ENCODE measurements around the gene APBB1IP. TPM values are rescaled to one million over a fixed set of nuclear protein-coding genes. Genes with fewer than 3 reads are reported as not detected.

Gene APBB1IP
- total RNA-seq, 2 experiments from 2014 or later: 75.9 to 76.0 TPM

DNA sequence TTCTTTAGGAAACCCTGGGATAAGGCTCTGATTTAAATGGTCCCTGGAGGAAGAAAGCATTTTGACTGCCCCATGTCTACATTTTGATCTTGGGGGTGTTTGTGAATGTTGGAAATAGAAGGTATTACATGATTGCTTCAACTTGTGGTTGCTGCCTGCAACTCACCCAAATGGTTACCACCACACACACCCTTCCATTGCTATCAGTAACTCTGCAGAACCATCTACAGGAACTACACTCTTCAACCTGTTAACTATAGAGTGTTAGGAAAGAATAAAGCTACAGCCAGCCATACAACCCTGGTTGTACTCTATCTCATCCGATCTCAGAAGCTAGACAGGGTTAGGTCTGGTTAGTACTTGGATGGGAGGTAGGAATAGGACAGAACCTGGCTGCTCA is 71.2 kb downstream of the APBB1IP start:
- Mint-ChIP-seq H3K27me3 (ENCODE audit: low read depth) (no peaks in the 10 kb centered on the region), H3K27ac (no peak overlapping the region)
- ATAC-seq: no peak

DNA sequence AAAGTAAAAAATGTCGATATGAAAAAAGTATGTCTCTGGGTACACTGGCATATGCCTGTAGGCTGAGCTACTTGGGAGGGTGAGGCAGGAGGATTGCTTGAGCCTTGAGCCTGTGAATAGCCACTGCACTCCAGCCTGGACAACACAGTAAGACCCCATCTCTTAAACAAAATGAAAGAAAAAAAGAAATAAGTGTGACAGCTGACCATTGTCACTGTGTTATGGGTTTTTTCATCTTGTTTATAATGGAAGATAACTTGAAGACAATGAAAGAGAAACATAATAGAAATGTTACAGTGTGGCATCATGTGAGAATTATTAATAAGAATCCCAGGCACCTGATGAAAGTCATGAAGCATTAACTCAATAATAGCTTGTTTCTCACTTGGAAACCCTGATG is 75.0 kb downstream of the APBB1IP start:
- Mint-ChIP-seq H3K9me3 (ENCODE audit: insufficient read depth) (no peaks in the 10 kb centered on the region), H3K27ac (no peak overlapping the region), H3K4me3 (no peak overlapping the region), H3K4me1 (ENCODE audit: low read depth) (no peaks in the 10 kb centered on the region), H3K36me3 (ENCODE audit: low read depth) (peaks cover 82% of the 10 kb centered on the region), H3K27me3 (ENCODE audit: low read depth) (no peaks in the 10 kb centered on the region)
- CTCF ChIA-PET: no interaction called here
- no peak for ATAC-seq
- POLR2A ChIA-PET: no interaction called here
- no peak for DNase-seq

More for the DNA sequence above, 71.2 kb downstream of the APBB1IP start:
- H3K9me3 Mint-ChIP-seq (ENCODE audit: insufficient read depth): no peaks in the 10 kb centered on the region
- no peak for DNase-seq
- CTCF ChIA-PET: no interaction called here
- H3K4me1 Mint-ChIP-seq (ENCODE audit: low read depth): no peaks in the 10 kb centered on the region
- H3K36me3 Mint-ChIP-seq (ENCODE audit: low read depth): peaks cover 83% of the 10 kb centered on the region
- POLR2A ChIA-PET: no interaction called here
- H3K4me3 Mint-ChIP-seq: no peak overlapping the region

DNA sequence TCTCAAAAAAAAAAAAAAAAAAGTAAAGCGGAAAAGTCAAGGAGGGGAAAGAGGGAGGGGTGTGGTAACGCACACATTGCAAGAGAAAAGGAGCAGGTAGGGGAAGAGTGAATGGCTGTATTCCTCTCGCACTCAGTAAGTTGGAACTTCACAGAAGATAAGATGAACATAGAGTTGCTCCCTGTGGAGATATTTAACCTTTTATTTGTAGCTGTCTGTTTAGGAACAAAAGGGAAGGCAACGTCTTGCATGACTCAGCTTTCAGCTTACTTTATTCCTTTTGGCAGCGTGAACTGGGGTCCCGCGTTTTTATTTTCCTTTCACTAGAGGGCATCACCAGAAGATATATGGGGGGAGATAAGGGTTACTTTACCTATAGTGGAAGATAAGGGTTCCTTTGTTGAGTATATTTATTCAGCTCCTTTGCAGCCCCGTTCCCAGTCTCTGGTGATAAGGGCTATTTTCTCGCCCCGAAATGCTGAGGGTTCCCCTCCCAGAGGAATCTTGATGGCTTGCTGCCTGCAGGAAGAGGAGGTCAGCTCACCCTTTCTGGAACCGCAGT is 78.5 kb downstream of the APBB1IP start:
- DNase-seq: no peak
- Mint-ChIP-seq H3K27ac (no peak overlapping the region), H3K27me3 (ENCODE audit: low read depth) (no peaks in the 10 kb centered on the region), H3K9me3 (ENCODE audit: insufficient read depth) (peaks cover 10% of the 10 kb centered on the region), H3K4me3 (no peak overlapping the region), H3K4me1 (ENCODE audit: low read depth) (peaks cover 5% of the 10 kb centered on the region), H3K36me3 (ENCODE audit: low read depth) (peaks cover 86% of the 10 kb centered on the region)
- POLR2A ChIA-PET: no interaction called here
- no peak for ATAC-seq
- CTCF ChIA-PET: no interaction called here

DNA sequence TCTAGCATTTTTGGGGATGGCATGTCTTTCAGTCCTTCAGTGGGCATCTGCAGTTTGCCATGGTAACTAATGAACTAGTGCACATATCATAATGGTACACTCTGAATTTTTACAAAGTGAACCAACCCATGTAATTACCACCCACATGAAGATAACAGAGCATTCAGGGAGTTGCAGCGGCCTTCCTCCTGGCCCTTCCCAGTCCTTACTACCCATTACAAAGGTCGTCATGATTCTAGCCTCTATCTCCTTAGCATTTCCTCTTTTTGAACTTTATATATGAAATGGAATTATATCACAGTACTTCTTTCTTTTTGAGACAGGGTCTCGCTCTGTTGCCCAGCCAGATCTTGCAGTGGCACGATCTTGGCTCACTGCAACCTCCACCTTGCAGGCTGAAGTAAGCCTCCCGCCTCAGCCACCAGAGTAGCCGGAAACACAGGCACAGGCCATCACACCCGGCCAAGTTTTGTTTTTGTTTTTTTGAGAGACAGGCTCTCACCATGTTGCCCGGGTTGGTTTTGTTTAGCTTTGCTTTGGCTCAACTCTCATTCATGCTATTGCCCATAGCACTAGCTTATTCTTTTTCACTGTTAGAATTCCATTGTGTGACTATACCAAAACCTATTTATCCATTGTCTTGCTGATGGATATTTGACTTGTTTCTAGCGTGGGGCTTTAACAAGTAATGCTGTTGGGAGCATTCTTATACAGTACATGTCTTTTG is 79.2 kb downstream of the APBB1IP start:
- peaks cover 86% of the 10 kb centered on the region for H3K36me3 Mint-ChIP-seq (ENCODE audit: low read depth)
- POLR2A ChIA-PET: no interaction called here

DNA sequence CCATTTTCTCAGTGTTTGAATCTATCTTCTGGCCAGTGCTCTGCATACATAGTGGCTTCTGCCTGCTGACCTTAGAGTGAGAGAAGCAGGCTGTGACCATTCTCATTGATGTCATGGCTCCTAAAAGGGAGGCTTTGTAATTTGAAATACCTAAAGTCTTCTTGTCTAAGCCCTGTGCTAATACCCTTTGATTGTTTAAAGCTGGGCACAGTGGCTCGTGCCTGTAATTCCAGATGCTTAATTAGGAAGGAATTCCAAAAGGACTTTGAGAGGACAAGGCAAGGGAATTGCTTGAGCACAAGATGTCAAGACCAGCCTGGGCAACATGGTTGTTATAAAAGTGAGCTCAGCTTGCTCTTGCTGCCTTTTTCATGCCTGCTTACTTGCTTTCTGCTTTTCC is 81.7 kb downstream of the APBB1IP start:
- POLR2A ChIA-PET: no interaction called here
- DNase-seq (no peak), ATAC-seq (no peak)
- peaks cover 10% of the 10 kb centered on the region for H3K9me3 Mint-ChIP-seq (ENCODE audit: insufficient read depth)
- no peak overlapping the region for H3K4me3 Mint-ChIP-seq
- H3K36me3 Mint-ChIP-seq (ENCODE audit: low read depth): peaks cover 82% of the 10 kb centered on the region
- no peaks in the 10 kb centered on the region for H3K27me3 Mint-ChIP-seq (ENCODE audit: low read depth)
- CTCF ChIA-PET: interaction anchor here (1.1 kb wide), 1 partner anchor 16 kb away, joined by 5 read pairs; no protein-coding TSS in a partner anchor
- peaks cover 15% of the 10 kb centered on the region for H3K4me1 Mint-ChIP-seq (ENCODE audit: low read depth)
- H3K27ac Mint-ChIP-seq: no peak overlapping the region

More for the DNA sequence above, 79.2 kb downstream of the APBB1IP start:
- no peak for DNase-seq
- CTCF ChIA-PET: interaction anchor here (0.6 to 1.6 kb wide), 2 partner anchors 47 to 105 kb away, joined by 3 read pairs; no protein-coding TSS in a partner anchor
- Mint-ChIP-seq H3K4me3 (no peak overlapping the region), H3K27ac (no peak overlapping the region), H3K27me3 (ENCODE audit: low read depth) (no peaks in the 10 kb centered on the region), H3K4me1 (ENCODE audit: low read depth) (peaks cover 5% of the 10 kb centered on the region), H3K9me3 (ENCODE audit: insufficient read depth) (peaks cover 10% of the 10 kb centered on the region)
- ATAC-seq: no peak

DNA sequence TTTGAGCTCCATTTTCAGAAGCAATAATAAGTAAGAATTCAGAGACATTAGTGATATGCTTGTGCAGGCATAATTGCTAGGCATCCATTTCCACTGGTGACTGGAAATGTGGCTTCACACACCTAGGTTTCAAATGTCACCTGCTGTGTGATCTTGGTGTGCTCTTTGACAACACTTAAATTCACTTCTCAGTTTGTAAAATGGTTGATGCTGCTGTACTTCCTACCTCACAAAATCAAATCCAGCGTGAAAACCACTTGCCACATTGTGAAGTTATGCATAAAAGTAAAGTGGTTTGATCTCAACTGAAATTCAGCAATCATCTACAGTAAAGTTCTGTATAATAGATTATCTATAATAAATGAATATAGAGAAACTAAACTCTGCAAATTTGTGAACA is 82.4 kb downstream of the APBB1IP start:
- peaks cover 10% of the 10 kb centered on the region for H3K9me3 Mint-ChIP-seq (ENCODE audit: insufficient read depth)
- ChIA-PET POLR2A (no interaction called here), CTCF (interaction anchor here (1.1 kb wide), 1 partner anchor 17 kb away, joined by 5 read pairs; no protein-coding TSS in a partner anchor)
- H3K4me3 Mint-ChIP-seq: no peak overlapping the region
- H3K27ac Mint-ChIP-seq: no peak overlapping the region
- H3K36me3 Mint-ChIP-seq (ENCODE audit: low read depth): peaks cover 81% of the 10 kb centered on the region
- H3K4me1 Mint-ChIP-seq (ENCODE audit: low read depth): peaks cover 20% of the 10 kb centered on the region
- H3K27me3 Mint-ChIP-seq (ENCODE audit: low read depth): no peaks in the 10 kb centered on the region
- ATAC-seq (no peak), DNase-seq (no peak)

DNA sequence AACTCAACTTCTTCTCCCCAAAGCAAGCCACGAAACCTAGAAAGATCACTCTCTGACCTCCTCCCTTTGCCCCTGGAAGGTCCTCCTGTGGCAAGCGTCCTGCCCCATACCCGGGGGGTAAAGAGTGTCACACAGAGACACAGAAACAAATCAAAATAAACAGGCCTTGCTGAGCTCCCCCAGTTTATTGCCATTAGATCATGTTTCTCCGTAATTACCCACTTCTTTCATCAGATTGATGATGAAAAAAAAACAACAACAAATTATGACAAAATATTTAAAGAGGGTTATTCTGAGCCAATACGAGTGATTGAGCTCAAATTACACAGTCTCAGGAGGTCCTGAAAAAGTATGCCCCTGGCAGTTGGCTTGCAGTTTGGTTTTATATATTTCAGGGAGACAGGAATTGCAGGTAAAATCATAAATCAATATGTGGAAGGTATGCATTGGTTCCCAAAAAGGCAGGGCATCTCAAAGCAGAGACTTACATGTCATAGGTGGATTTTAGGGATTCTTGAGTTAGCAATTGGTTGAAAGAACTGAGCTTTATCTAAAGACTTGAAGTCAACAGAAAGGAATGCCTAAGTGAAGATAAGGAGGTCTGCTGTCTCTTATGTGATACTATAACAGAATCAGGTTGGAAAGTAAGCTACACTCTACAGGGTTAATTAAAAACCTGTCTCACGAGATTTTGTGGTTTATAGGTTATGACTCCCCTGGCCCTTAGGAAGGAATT is 86.2 kb downstream of the APBB1IP start:
- CTCF ChIA-PET: interaction anchor here (0.8 to 1.7 kb wide), 3 partner anchors 8 to 189 kb away, joined by 3 to 4 read pairs (median 3); no protein-coding TSS in a partner anchor
- ATAC-seq: no peak
- no peak for DNase-seq
- peaks cover 73% of the 10 kb centered on the region for H3K36me3 Mint-ChIP-seq (ENCODE audit: low read depth)
- H3K9me3 Mint-ChIP-seq (ENCODE audit: insufficient read depth): peaks cover 5% of the 10 kb centered on the region
- H3K4me1 Mint-ChIP-seq (ENCODE audit: low read depth): peaks cover 22% of the 10 kb centered on the region
- H3K4me3 Mint-ChIP-seq: no peak overlapping the region
- H3K27me3 Mint-ChIP-seq (ENCODE audit: low read depth): no peaks in the 10 kb centered on the region
- peak overlapping the region; percentile 18 for H3K27ac Mint-ChIP-seq
- POLR2A ChIA-PET: no interaction called here

DNA sequence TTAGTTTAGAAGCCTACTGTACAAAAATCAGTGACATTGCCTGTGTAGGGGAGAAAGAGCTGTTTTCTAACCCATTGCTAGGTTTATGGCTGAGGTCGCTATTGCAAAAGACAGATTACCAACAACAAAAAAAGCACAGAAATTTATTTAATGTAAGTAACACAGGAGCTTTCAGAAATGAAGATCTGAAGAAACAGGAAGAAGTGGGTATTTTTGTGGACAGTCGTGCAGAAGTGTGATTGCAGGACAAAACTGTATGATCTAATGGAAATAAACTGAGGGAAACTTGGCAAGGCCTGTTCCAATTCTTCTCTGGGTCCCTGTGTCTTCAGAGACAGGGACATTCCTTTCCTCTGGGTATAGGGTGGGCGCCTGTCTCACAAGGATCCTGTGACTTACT is 87.4 kb downstream of the APBB1IP start:
- ChIA-PET POLR2A (no interaction called here), CTCF (no interaction called here)
- Mint-ChIP-seq H3K4me3 (no peak overlapping the region), H3K9me3 (ENCODE audit: insufficient read depth) (no peaks in the 10 kb centered on the region), H3K27ac (peak overlapping the region; percentile 17), H3K27me3 (ENCODE audit: low read depth) (no peaks in the 10 kb centered on the region), H3K4me1 (ENCODE audit: low read depth) (peaks cover 19% of the 10 kb centered on the region), H3K36me3 (ENCODE audit: low read depth) (peaks cover 68% of the 10 kb centered on the region)
- ATAC-seq (peak; percentile 39), DNase-seq (no peak)

DNA sequence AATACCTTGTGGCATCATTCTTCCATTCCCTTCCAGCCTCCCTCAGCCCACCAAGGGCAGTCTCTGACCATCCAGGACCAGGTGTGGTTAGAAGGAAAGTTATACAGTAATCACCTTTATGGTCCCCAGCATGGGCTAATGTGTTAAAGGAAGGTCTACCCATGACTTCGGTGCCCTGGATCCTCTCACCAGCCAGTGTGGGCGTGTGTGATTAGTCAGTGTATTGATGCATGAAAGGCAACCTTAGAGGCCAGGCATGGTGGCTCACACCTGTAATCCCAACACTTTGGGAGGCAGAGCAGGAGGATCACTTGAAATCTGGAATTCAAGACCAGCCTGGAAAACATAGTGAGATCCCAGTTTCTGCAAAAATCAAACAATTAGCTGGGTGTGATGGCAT is 88.9 kb downstream of the APBB1IP start:
- H3K9me3 Mint-ChIP-seq (ENCODE audit: insufficient read depth): no peaks in the 10 kb centered on the region
- ChIA-PET POLR2A (no interaction called here), CTCF (no interaction called here)
- H3K27ac Mint-ChIP-seq: no peak overlapping the region
- peaks cover 19% of the 10 kb centered on the region for H3K4me1 Mint-ChIP-seq (ENCODE audit: low read depth)
- H3K36me3 Mint-ChIP-seq (ENCODE audit: low read depth): peaks cover 62% of the 10 kb centered on the region
- ATAC-seq (no peak), DNase-seq (no peak)
- H3K4me3 Mint-ChIP-seq: no peak overlapping the region
- H3K27me3 Mint-ChIP-seq (ENCODE audit: low read depth): no peaks in the 10 kb centered on the region

DNA sequence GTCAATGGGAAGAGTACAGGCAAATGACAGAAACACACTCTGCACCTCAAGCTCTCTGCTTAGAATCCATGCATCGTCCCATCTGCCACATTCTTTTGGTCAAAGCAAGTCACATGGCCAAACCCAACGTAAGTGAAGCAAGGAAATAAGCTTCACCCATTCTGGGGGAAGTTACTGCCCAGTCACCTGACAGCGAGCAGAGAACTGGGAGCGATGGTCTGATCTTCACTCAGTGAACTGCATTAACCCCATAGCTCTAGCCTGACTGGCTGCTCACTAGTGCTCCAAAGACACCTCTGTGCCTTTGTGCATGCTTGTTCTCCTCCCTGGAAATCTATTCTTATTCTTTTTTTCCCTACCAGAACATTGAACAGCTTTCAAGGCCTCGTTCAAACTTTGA is 89.9 kb downstream of the APBB1IP start:
- H3K36me3 Mint-ChIP-seq (ENCODE audit: low read depth): peaks cover 57% of the 10 kb centered on the region
- H3K27me3 Mint-ChIP-seq (ENCODE audit: low read depth): no peaks in the 10 kb centered on the region
- CTCF ChIA-PET: interaction anchor here (1.1 kb wide), 1 partner anchor 98 kb away, joined by 3 read pairs; no protein-coding TSS in a partner anchor
- peaks cover 19% of the 10 kb centered on the region for H3K4me1 Mint-ChIP-seq (ENCODE audit: low read depth)
- H3K9me3 Mint-ChIP-seq (ENCODE audit: insufficient read depth): no peaks in the 10 kb centered on the region
- POLR2A ChIA-PET: no interaction called here
- DNase-seq: no peak
- H3K27ac Mint-ChIP-seq: no peak overlapping the region
- no peak overlapping the region for H3K4me3 Mint-ChIP-seq
- no peak for ATAC-seq

DNA sequence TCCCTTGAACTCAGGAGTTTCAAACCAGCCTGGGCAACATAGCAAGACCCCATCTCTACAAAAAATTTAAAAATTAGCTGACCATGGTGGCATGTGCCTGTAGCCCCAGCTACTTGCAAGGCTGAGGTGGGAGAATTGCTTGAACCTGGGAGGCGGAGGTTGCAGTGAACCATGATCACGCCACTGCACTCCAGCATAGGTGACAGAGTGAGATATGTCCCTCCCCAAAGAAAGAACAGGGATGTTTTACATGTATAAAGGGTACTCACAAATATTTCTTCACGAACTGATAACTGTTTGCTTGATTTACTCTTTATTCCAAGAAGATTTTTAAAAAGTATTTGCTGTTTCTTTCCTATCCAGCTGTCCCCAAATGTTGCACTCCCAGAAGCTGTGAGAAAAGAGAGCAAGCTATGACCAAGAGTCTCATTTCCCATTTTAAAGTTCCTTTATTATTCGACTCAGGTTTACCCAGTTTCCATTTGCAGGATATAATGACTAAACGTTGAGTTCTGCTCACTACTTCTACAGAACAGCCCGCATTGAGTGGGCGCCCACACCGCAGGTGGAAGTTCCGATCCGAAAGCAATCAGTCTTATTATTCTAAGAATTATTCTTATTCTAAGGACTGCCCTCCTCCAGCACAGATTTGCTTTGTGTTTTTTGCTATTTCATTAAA is 90.7 kb downstream of the APBB1IP start:
- POLR2A ChIA-PET: no interaction called here
- no peak overlapping the region for H3K27ac Mint-ChIP-seq
- CTCF ChIA-PET: no interaction called here
- no peaks in the 10 kb centered on the region for H3K9me3 Mint-ChIP-seq (ENCODE audit: insufficient read depth)
- no peaks in the 10 kb centered on the region for H3K27me3 Mint-ChIP-seq (ENCODE audit: low read depth)
- peaks cover 57% of the 10 kb centered on the region for H3K36me3 Mint-ChIP-seq (ENCODE audit: low read depth)
- H3K4me3 Mint-ChIP-seq: no peak overlapping the region
- H3K4me1 Mint-ChIP-seq (ENCODE audit: low read depth): peaks cover 18% of the 10 kb centered on the region
- DNase-seq (no peak), ATAC-seq (no peak)

DNA sequence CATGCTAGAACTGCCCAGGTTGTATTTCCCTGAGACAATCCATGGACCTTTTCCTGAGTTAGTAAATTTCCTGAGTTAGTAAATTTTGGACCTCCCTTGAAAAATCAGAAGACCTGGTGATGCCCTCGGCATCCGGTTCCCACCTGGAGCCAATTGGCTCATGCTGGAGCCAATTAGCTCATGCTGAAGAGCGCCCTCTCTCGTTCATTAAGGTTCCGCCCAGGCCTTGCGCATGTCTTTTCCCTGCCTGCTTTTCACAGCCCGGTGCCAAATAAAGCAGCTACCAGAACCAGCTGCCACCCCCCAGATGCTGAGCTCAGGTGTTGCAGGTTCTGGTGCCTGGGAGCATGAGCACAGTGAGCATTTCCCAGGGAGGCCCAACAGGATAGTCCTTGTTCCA is 96.2 kb downstream of the APBB1IP start:
- Mint-ChIP-seq H3K27ac (no peak overlapping the region), H3K9me3 (ENCODE audit: insufficient read depth) (no peaks in the 10 kb centered on the region), H3K27me3 (ENCODE audit: low read depth) (no peaks in the 10 kb centered on the region), H3K4me1 (ENCODE audit: low read depth) (peaks cover 1% of the 10 kb centered on the region), H3K4me3 (no peak overlapping the region), H3K36me3 (ENCODE audit: low read depth) (peaks cover 42% of the 10 kb centered on the region)
- no peak for DNase-seq
- no peak for ATAC-seq
- POLR2A ChIA-PET: no interaction called here
- CTCF ChIA-PET: interaction anchor here (1.3 to 1.6 kb wide), 3 partner anchors 31 to 199 kb away, joined by 3 to 5 read pairs (median 5); no protein-coding TSS in a partner anchor

Measured in activated CD8-positive, alpha-beta T cell treated with anti-CD3 and anti-CD28 coated beads, Interleukin-2, amount 10 ng/mL, durations not matched to agents 7 days and 5 days (primary cell).